Measurements from ENCODE around the gene ATP5F1B.

ATP5F1B gene

DNA sequence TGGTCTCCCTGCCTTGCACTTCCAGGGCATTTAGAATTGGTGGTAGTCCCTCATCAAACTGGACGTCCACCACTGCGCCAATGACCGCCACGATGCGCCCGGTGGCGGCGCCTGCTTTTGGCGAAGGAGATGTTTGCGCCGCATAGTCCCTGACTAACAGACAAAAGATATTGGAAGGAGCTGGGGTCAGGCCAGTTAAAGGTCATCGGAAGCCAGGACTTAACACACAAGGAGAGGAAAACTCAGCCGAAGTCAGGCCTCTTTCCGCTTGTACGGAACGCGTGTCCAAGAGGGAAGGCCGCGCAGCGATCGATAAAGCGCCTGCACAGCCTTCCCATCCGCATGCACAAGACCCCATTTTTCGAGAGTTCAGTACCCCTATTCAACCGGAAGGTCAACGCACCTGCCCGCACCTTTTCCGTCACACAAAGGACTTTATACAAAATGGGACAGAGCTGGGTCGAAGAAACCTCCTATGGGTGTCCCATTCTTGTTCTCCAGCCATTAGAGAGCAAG lies 525 bp downstream of the ATP5F1B start:
- DNase-seq: peak; percentile 43

DNA sequence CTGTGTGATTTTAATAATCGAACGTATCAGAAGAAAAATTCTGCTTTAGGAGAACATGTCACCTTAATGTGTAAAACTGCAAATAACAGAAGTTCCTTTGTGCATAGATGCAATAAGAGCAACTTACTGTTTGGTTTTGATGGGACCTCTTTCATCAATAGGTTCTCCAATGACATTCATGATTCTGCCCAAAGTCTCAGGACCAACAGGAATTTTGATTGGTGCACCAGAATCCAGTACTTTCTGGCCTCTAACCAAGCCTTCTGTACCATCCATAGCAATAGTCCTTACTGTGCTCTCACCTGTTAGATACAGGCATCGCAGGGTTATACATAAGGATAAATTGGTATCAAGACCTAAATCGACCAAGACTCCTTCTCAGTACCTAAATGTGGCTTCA lies 1.1 kb downstream of the ATP5F1B start:
- no peak for DNase-seq

DNA sequence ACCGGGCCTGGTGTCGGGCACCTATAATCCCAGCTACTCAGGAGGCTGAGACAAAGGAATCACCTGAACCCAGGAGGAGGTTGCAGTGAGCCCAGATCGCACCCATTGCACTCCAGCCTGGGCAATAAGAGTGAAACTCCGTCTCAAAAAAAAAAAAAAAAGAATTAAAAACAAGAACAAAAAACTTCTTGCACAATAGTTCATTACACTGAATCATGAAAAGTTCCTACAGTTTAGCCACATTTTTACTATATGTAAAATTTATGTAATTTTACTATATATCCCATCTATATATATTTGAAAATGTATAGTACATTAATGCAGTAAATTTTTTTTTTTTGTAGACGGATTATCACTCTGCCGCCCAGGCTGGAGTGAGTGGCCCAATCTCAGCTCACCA lies 4.6 kb downstream of the ATP5F1B start:
- no peak for DNase-seq

DNA sequence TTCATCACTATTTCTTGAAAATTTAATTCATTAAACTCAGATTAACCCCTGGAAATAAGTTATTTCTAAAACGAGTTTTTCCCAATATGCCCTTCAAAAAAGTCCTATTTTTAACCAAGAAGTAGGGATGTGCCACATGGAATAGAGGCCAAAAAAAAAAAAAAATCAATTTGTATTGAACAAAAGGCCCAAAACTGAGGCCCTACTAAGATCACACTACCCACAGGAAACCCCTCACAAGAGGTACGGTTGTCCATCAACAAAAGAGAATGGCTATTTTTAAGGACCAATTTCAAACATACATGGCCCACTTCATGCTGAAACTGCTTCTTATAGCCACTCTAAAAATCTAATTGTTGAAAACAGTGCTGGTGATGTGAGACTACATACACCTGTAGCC lies 8.2 kb downstream of the ATP5F1B start:
- DNase-seq: no peak

DNA sequence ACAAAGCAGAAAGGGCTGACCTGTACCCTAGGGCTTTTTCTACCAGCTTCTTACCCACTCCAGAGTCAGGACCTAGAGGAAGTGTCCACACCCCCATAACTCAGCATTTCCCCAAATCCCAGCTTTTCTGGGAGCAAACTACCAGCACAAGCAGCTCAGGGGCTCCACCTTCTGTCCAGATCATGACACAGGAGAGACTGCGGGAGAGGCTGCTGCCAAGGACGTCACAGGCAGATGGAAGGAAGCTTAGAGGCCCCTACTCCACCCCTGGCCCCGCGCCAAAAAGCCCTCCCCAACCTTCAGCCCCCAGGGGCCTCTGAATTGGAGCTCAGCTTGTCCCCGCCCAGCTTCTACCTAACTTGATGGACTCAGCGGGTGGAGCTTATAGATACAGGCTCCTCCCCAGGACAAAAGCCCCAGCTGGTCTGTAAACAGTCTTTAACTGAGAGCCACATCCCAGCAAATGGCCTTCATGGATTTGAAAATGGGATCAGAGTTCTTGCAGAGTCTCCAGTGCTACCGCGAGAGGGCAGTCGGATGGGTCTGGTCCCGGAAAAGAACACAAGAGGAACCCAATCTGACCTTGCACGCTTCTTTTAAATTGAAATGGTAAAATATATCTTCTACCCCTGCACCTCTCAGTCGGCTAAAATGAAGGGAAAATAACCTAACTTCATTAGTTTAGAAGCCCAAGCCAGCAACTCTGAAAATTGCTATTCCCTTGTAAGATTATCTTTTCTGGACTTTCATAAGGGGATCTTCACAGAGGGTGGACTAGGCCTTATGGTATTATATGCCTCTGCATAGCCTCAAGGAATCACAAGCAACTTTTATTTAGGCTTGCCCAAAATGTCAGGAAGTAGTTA lies 8.9 kb downstream of the ATP5F1B start:
- DNase-seq: peak; percentile 100

DNA sequence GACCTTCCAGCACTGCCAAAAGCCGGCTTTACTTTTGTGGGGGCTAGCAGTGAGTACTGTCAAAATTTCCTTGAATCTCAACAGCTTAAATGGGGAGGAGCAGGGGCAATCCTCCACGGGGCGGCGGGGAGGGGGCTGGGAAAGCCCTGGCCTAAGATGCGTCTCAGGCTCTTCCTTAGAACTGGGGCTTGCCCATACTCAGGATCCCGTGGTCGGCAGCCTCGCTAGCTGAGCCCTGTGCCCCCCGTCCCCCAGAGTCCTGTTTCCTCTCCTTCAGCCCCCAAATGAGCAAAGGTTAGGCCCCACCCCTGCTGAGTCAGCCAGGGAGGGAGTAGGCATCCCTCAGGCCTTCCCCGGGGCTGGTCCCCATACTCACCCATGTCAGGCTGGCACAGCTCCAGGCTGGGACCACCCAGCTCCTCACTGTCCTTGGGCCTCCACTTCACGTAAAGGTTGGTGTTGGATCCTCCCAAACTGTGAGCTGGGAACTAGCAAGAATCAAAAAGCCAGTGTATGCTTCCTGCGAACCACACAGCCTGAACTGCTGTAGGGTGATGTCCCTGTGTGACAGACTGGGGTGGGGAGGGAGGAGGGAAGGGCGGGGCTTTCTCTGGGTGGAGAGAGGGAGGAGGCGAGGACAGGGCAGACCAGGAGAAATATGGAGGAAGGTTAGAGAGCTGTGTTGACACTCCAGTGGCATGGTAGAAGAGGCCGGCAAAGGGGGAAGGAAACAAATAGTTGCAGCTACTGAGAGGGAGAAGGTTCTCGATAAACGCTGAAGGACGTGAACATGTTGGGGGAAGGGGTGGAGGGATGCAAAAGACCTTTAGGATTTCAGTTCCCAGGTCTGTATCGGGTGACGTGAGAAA lies 9.7 kb downstream of the ATP5F1B start:
- peak; percentile 93 for DNase-seq

DNA sequence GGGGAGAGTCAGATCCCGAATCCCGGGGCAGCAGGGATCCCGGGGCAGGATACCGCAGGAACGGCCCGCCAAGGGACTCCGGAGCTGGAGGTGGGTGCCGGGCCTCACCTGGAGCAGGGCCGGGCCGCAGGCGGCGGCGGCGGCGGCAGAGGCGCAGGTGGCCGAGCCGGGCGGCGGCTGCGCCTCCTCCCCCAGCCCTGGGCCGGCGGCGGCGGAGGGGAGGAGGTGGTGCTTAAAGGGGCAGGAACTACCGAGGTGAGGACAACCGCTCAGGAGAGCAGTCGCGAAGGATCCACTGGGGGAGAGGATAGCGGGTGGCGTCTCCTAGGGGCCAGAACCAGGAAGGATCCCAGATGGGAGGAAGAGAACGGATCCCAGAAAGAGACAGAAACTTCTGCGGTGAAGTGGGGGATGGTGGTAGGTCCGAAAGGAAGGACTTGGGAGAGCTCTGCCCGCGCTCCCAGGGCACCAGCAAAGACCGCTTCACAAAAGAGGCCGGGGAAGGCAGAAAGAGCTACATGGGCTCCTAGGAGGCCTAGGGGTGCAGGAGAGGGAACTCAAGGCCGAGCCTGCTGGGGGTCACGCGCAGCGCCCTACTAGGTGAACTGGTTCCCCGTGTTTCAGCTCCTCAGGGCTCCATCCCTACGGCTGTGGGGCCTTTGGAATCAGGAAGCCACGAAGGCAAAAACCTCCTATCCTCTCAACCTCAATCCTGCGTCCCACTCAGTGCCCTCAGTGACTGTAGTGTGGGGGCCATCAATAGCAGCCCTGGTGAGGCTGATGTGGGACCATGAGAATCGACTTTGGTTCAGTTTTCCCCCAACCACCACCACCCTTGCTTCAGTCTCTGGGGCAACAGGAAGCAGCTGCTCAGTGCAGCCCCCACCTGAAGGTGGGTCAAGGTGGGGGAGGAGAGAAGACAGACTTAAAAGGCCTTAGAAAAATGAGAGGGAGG lies 10.7 kb downstream of the ATP5F1B start:
- peak; percentile 65 for DNase-seq

DNA sequence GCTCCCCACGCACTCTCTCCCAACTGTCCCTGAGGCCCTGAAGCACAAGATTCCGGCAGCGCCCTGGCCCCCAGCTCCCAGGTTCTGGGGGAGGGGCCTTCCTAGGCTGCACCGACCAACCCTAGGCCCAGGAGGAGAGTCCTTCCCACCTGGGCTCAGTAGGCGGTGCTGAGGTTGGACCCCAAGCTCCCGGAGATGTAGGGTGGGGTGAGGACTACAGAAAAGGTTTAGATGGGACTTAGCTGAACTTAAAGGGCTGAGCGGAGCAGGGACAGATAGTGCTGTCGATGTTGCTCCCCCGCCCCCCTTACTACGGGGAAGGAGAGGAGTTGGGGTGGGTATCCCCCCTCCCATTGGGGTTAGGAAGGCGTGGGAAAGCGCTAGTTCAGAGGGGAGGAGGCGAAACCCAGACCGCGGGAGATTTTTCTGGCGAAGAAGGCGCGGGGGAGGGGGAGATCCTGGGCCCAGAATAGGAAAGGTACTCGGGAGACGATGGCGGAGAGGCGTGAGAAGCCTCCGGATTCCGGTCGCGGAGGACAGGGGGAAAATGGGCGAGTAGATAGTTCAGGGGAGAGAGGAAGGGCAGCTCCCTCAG lies 11.4 kb downstream of the ATP5F1B start:
- DNase-seq: peak; percentile 62

DNA sequence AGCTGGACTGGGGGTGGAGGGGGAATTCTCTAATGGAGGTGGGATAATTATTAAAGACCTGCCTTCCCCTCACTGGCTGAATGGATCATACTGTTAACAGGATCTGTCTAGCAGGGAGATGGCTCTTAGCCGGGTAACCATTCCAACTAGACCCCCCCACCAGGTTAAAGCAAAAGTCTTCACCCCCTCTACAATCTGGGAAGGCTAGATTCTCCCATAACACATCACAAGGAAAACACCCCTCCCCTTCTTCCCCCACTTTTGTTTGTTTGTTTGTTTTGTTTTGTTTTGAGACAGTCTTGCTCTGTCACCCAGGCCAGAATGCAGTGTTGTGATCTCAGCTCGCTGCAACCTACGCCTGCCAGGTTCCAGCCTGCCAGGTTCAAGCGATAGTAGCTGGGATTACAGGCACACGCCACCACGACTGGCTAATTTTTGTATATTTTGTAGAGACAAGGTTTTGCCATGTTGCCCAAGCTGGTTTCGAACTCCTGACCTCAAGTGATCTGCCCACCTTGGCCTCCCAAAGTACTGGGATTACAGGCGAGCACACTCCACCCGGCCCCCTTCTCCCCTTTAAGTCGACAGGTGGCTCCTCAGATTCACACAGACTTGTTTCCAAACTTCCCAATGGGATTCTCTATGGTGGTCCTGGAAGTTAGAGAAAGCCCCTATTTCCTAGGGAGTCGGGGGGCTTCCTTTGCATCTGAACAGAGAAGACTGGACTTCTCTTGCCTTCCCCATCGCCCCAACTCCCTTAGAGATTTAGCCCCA lies 12.1 kb downstream of the ATP5F1B start:
- no peak for DNase-seq

DNA sequence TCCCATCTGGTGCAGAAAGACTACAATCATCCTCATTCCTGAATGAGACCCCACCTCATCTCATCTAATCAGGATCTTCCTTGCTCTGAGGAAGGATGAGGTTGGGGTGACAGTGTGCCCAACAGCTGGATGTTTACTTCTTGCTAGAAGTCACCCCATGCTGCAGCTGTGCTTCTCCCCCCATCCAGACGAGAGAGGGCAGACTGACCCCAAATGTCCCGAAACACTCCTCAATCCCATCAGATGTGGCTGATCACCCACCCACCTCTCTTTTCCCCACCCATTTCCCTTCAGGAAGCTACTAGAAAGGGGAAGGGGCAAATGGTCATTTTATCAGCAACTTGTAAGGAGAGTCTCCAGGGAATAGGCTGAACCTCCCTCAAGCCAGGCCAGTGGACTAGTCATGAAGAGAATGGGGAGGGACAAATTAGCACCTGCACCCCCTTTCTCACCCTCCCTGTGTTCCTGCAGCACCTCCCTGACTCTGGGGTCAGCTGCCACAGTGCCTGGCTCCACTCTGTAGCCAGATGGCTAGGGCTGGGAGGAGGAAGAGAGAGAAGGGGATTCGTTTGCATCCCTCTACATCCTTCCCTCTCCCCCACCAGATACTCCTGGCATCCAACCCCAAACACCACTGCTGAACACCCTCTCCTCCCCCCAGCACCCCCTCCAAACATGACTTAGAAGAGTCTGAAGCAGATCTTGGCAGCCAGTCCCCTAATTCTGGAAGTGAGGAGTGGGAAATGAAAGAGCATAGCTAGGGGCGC lies 12.9 kb downstream of the ATP5F1B start:
- no peak for DNase-seq

DNA sequence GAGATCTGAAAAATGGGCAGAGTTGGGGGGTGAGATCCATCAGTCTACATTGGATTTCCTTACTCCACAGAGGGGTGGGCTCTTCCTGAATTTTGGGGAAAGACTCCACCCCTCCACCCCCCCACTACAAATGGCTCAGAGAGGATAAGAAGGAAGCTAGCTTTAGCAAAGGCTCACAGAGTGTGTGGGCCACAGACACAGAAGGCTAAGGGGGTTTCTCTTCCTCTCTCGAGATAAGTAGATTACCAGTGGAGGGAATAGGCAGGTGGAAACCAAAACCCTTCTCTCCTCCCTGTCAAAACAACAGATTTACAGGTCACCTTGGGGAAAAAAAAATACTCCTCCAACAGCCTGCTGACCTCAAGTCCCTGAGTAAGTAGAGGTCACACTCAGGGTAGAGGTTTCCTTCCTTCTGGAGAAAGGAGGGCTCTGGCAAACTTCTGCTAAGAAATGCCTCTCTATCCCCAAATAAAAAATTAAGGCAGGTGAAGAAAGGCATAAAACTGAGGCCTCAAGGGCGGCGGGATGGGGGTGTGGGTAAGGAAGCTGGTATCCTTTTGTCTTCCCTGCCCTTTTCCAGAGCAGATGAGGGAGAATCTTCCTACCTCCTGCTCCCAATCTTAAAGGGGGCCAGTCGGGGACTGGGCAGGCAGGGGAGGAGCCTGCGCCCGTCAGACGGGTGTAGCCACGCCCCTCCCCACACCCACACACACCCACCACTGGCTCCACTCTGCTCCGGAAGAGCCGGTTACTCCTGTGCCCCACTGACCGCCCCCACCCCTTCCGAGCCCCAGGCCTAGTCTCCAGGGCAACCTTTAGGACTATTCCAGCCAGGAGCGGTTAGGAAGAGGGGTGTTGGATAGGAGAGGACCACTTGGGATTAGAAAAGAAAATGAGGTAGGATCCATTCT lies 13.7 kb downstream of the ATP5F1B start:
- DNase-seq: peak; percentile 55

DNA sequence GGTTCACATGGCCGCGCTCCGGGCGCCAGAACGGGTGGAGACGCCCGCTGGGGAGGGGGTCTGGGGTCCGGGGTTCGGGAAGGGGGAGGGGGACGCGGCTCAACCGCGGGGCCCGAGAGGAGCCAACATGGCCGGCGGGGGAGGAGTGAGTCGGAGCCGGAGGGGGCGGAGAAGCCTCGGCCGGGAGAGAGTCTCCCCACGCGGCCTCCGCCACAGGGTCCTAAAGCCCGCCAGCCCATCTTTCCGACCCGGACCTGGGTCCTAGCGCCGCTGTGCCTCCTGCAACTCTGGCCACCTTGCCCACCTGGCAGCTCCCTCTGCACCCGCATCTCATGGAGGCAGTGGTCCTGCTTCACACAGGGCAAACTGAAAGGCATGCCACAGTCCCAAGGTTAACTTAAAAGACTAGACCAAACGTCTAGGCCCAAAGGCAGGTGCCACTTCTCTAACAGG lies 15.6 kb downstream of the ATP5F1B start, which contains the start of gene BAZ2A:
Gene BAZ2A, minus strand, starts transcription at position 147 of the 453 bp plus-strand sequence. CDS start 12,796 bp downstream, outside the sequence.
- DNase-seq: peak; percentile 91

DNA sequence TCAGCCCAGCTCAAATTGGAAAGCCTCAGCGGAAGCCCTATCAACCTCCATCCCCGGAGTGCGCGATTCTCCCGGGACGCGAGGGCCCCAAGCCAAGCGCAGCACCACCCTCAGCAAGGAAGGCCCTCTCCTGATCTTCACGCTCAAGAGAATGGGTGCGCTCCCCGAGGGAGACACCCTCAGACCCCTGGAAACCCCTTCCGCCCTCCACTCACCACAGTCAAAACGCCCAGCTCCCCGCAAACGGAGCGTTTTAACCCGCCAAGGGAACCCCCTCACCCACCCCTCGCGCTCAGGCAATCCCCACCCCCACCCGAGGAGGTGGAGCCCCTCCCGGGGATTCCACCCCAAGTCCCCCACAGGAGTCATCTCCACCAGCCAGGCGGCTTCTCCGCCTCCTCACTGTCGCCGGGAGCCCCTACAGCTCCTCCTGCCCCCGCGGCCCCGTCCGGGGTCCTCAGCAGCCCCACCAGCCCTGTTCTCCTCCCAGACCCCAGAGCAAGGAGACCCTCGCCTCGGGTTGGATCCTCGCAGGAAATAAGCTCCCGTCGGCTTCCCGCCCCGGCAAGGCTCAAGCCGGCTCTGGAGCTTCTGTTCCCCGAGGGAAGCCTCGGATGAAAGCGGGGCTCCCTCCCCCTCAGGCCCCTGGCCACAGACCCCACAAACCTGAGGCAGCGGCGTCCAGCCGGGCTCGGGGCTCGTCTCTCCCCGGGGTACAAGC lies 16.2 kb downstream of the ATP5F1B start:
- DNase-seq: peak; percentile 55

DNA sequence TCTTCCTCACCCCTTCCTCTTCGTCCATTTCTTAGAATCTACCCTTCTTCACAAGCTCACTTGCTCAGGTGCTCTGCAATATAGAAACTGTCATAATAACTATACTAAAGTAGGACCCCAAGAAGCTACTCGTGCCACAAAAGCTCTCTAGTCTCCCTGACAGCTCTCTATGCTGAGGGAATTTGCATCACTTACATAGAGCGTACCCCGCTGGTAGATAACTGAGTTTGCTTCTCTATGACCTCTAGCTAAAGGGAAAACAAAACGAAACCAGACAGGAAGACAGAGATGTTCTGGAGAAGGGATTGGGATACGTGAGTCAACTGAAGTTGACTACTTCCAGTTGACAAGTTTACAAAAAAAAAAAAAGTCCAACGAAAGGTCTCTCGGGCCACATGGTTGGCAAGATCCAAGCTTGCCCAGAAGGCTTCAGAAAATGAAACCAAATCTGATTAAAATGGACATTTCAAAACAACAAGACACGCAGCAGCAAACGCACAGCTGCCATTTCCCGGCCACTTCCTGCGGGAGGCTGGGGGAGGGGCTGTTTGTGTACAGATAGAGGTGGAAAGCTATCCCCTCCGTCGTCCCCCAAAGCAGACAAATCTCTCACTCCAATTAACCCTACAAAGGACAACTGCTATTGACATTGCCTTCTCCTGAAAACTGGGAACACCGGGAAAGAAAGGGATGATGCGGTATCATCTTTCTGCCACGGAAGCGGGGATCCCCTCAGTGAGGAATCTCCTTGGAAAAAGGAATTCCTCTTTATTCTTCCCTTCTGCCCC lies 16.9 kb downstream of the ATP5F1B start:
- peak; percentile 73 for DNase-seq

DNA sequence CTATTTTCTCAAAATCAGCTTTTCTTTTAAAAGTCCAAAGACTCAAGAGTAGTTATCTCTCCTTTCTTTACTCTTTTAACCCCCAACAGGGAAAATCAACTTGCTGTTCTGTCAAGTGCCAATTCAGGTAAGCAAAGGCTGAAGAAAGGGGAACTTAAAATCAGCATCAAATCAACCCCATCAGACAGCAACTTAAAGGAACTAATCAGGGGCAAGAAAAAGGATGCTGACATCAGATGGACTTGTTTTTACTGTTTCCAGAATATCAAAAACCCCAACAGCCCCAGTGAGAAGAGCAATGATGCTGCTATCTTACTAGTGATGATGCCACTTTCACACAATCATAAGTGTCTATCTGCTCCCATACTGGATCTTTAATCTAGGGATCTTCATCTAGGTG lies 19.1 kb downstream of the ATP5F1B start:
- no peak for DNase-seq

DNA sequence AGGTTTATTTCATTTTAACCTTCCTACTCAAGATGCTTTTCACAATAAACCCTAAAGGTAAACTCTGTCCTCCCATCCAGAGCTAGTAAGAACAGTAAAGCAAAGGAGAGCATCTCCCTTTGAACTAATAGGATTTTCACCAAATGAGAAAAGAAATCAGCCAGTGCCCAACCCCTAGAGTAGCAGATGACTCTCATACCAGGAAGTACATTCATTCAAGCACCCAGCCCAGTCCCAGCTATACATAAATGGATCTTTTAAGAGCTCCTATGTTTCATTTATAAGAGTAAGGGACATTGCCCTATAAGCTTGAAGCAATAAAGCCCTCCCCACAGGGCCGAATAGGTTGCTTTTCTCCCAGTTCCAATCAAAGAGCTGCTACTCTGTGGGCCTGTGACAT lies 23.2 kb downstream of the ATP5F1B start:
- DNase-seq: no peak

DNA sequence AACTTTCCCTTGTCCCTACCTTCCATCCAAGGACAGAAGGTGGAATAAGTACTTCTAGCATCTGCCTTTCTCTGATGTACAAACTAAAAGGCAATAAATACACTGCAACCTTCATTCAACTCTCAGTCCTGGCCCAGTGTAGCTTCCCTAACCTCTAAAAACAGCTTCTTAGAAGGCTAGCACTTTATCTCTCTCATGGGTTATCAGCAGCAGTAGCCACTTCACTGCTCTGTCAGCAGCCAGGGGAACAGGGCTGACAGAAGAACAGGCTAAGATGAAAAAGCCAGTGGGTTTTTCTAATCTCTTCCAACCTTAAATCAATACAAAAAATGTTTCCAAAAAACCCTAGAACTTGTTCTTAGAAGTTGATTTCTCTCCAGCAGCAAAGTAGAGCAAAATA lies 28.9 kb downstream of the ATP5F1B start:
- DNase-seq: no peak

DNA sequence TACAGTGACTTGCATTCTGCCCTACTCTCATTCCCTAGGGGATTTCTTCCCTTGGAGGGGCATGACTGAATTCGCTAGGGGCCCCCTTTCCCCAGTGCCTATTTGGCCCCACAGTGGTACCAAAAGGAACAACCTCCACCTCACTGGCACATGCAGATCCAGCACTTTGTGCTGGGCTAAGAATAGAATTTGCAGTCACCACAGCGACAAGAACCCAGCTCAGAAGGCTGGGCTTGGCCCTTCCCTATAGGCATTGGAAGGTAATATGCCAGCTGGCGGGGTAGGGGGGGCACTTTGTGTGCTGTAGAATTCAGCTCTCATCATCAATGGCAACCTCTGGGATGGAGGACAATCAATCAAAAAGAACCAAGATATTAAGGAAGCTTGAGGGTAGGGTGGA lies 29.5 kb downstream of the ATP5F1B start:
- DNase-seq: no peak
